ENCODE results near the gene DCD.

DCD gene

DNA sequence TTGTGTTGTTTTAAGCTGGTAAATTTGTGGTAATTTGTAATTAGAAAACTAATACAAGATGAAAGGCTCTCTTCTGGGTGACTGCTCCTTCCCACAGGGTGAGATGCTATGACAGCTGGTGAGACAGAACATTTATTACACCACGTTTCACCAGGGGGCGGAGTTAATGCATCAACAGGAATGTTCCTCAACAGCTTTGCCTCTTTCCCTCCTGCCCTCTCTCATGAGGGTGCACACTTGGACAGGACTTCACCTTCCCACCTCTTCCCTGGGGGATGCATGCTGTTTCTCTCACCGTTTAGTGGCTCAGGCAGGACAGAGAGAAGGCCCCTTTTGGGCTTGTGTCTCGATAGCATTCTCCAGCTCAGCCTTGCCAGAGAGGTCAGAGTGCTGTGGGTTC, 46.3 kb downstream of the DCD start:
- Histone ChIP-seq H3K27me3 (ENCODE audit: insufficient read depth, low read length) (no peaks in the 10 kb centered on the region), H3K4me3 (ENCODE audit: low read depth, low read length) (no peak overlapping the region), H3K18ac (ENCODE audit: low read length) (no peak overlapping the region), H4K91ac (ENCODE audit: low read depth, low read length) (no peak overlapping the region), H2BK120ac (ENCODE audit: insufficient read depth, low read length, poor library complexity) (no peak overlapping the region), H4K8ac (ENCODE audit: low read depth, low read length) (no peak overlapping the region), H3K9ac (ENCODE audit: low read length) (no peak overlapping the region), H3K4ac (ENCODE audit: low read depth, low read length) (no peak overlapping the region), H2AFZ (ENCODE audit: insufficient read depth, low read length, poor library complexity) (no peak overlapping the region), H3K36me3 (ENCODE audit: control insufficient read depth in 1 of 2, insufficient read depth in 2 of 2, low read length in 2 of 2) (no peaks in the 10 kb centered on the region), H3K27ac (ENCODE audit: low read depth, low read length) (no peak overlapping the region), H2BK5ac (ENCODE audit: low read depth, low read length, poor library complexity) (no peak overlapping the region), H3K79me1 (ENCODE audit: low read length) (no peaks in the 10 kb centered on the region), H3K4me1 (ENCODE audit: control insufficient read depth in 1 of 2, insufficient read depth in 2 of 2, low read length in 2 of 2) (peaks cover 3 to 7% of the 10 kb centered on the region in 2 experiments), H2AK5ac (ENCODE audit: low read length) (no peak overlapping the region), H3K9me3 (ENCODE audit: insufficient read depth, low read depth, low read length) (peaks cover 3% of the 10 kb centered on the region), H3K23ac (ENCODE audit: low read length) (no peak overlapping the region), H2BK12ac (ENCODE audit: low read length) (no peak overlapping the region), H3K4me2 (ENCODE audit: low read length) (no peak overlapping the region), H3K14ac (ENCODE audit: low read length) (no peak overlapping the region), H4K12ac (ENCODE audit: low read depth, low read length) (no peak overlapping the region), H3K79me2 (ENCODE audit: control insufficient read depth, insufficient read depth, low read length, poor library complexity) (no peaks in the 10 kb centered on the region)
- DNase-seq: peak in 1 of 2 donors; percentile 47
- WGBS (ENCODE audit: extremely low coverage, insufficient coverage, insufficient read length): no CpG with 5 or more reads among the region's 4 CpGs

DNA sequence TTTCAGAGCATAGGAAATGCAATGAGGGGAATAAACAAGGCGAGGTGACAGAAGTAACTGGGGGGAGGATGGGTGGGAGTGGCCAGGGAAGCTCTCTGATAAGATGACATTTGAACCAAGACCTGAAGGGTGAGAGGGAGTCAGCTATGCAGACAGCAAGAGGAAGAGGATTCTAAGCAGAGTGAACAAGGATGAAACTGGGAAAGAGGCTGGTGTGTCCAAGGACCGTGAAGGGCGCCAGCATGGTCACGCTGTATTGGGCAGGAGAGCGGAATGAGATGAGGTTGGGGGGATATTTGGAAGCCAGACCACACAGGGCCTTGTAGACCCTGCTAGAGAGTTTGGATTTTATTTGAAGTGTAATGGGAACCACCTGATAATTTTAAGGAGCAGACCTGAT, 49.2 kb downstream of the DCD start:
- no peaks in the 10 kb centered on the region for H3K27me3 ChIP-seq (ENCODE audit: insufficient read depth, low read length)
- no peak overlapping the region for H4K91ac ChIP-seq (ENCODE audit: low read depth, low read length)
- no peak overlapping the region for H3K27ac ChIP-seq (ENCODE audit: low read depth, low read length)
- H2BK120ac ChIP-seq (ENCODE audit: insufficient read depth, low read length, poor library complexity): no peak overlapping the region
- peaks cover 2% of the 10 kb centered on the region for H3K9me3 ChIP-seq (ENCODE audit: insufficient read depth, low read depth, low read length)
- H3K4ac ChIP-seq (ENCODE audit: low read depth, low read length): no peak overlapping the region
- H3K4me3 ChIP-seq (ENCODE audit: low read depth, low read length): no peak overlapping the region
- no CpG with 5 or more reads among the region's 5 CpGs for WGBS (ENCODE audit: extremely low coverage, insufficient coverage, insufficient read length)
- no peak for DNase-seq
- H3K4me2 ChIP-seq (ENCODE audit: low read length): no peak overlapping the region
- H3K9ac ChIP-seq (ENCODE audit: low read length): no peak overlapping the region
- H2AK5ac ChIP-seq (ENCODE audit: low read length): no peak overlapping the region
- no peaks in the 10 kb centered on the region for H3K36me3 ChIP-seq (ENCODE audit: control insufficient read depth in 1 of 2, insufficient read depth in 2 of 2, low read length in 2 of 2)
- no peak overlapping the region for H3K18ac ChIP-seq (ENCODE audit: low read length)
- no peaks in the 10 kb centered on the region for H3K4me1 ChIP-seq (ENCODE audit: control insufficient read depth in 1 of 2, insufficient read depth in 2 of 2, low read length in 2 of 2)
- no peak overlapping the region for H4K8ac ChIP-seq (ENCODE audit: low read depth, low read length)
- no peaks in the 10 kb centered on the region for H3K79me2 ChIP-seq (ENCODE audit: control insufficient read depth, insufficient read depth, low read length, poor library complexity)
- no peak overlapping the region for H2BK5ac ChIP-seq (ENCODE audit: low read depth, low read length, poor library complexity)
- no peak overlapping the region for H3K23ac ChIP-seq (ENCODE audit: low read length)
- H4K12ac ChIP-seq (ENCODE audit: low read depth, low read length): no peak overlapping the region
- no peak overlapping the region for H2AFZ ChIP-seq (ENCODE audit: insufficient read depth, low read length, poor library complexity)
- H2BK12ac ChIP-seq (ENCODE audit: low read length): no peak overlapping the region
- H3K79me1 ChIP-seq (ENCODE audit: low read length): no peaks in the 10 kb centered on the region
- H3K14ac ChIP-seq (ENCODE audit: low read length): no peak overlapping the region

DNA sequence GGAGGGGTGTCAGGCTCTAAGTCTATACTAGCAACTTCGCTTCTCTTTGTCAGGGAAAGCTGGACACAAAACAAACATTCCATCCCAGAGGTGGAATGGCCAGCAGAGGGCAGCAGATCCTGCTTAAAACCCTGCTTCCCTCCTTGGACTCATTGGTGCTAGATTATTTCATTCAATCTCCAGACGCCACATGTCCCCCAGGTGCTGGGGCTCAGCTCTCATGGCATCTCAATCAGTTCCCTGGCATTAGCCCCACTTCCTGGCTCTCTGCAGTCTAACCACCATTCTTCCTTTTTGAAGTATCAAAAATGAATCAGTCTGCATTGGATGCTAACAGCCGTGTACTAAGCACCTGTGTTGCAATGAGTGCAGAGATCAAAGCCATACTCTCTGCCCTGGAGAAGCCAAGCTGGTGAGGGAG, 51.6 kb downstream of the DCD start:
- DNase-seq: peak; percentile 67 to 90
- no peaks in the 10 kb centered on the region for H3K27me3 ChIP-seq (ENCODE audit: insufficient read depth, low read length)
- no peak overlapping the region for H2BK120ac ChIP-seq (ENCODE audit: insufficient read depth, low read length, poor library complexity)
- no peak overlapping the region for H4K8ac ChIP-seq (ENCODE audit: low read depth, low read length)
- no peak overlapping the region for H3K4me3 ChIP-seq (ENCODE audit: low read depth, low read length)
- H3K79me2 ChIP-seq (ENCODE audit: control insufficient read depth, insufficient read depth, low read length, poor library complexity): no peaks in the 10 kb centered on the region
- H2AK5ac ChIP-seq (ENCODE audit: low read length): no peak overlapping the region
- H3K27ac ChIP-seq (ENCODE audit: low read depth, low read length): no peak overlapping the region
- no peaks in the 10 kb centered on the region for H3K9me3 ChIP-seq (ENCODE audit: insufficient read depth, low read depth, low read length)
- no peaks in the 10 kb centered on the region for H3K36me3 ChIP-seq (ENCODE audit: control insufficient read depth in 1 of 2, insufficient read depth in 2 of 2, low read length in 2 of 2)
- H3K23ac ChIP-seq (ENCODE audit: low read length): no peak overlapping the region
- no peaks in the 10 kb centered on the region for H3K79me1 ChIP-seq (ENCODE audit: low read length)
- no peak overlapping the region for H3K18ac ChIP-seq (ENCODE audit: low read length)
- H4K91ac ChIP-seq (ENCODE audit: low read depth, low read length): no peak overlapping the region
- H3K4me2 ChIP-seq (ENCODE audit: low read length): no peak overlapping the region
- H3K14ac ChIP-seq (ENCODE audit: low read length): no peak overlapping the region
- no peaks in the 10 kb centered on the region for H3K4me1 ChIP-seq (ENCODE audit: control insufficient read depth in 1 of 2, insufficient read depth in 2 of 2, low read length in 2 of 2)
- no peak overlapping the region for H2BK12ac ChIP-seq (ENCODE audit: low read length)
- WGBS (ENCODE audit: extremely low coverage, insufficient coverage, insufficient read length): no CpG with 5 or more reads among the region's 3 CpGs
- no peak overlapping the region for H2BK5ac ChIP-seq (ENCODE audit: low read depth, low read length, poor library complexity)
- no peak overlapping the region for H3K4ac ChIP-seq (ENCODE audit: low read depth, low read length)
- H3K9ac ChIP-seq (ENCODE audit: low read length): no peak overlapping the region
- no peak overlapping the region for H4K12ac ChIP-seq (ENCODE audit: low read depth, low read length)
- no peak overlapping the region for H2AFZ ChIP-seq (ENCODE audit: insufficient read depth, low read length, poor library complexity)

DNA sequence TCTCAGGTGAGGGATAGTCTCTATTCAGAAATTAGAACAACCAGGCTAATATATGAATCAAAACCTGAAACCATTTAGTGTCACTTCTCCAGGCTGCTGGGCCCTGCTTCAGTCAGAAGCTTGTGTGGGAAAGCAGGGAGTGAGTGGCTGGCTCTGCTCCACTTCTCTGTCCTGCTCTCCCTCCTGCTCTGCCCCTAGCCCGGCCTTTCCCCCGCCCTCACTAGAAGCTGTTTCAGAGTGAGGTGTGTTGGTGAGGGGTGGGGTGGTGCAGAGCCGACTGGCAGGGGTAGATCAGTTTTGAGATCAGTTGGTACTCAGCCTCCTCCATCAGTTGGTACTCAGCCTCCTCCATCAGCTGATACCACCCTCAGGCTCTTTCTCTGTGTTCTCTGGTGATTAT, 52.7 kb downstream of the DCD start:
- no peak overlapping the region for H3K9ac ChIP-seq (ENCODE audit: low read length)
- H4K8ac ChIP-seq (ENCODE audit: low read depth, low read length): no peak overlapping the region
- H2AFZ ChIP-seq (ENCODE audit: insufficient read depth, low read length, poor library complexity): no peak overlapping the region
- no peaks in the 10 kb centered on the region for H3K79me2 ChIP-seq (ENCODE audit: control insufficient read depth, insufficient read depth, low read length, poor library complexity)
- H2BK12ac ChIP-seq (ENCODE audit: low read length): no peak overlapping the region
- no peaks in the 10 kb centered on the region for H3K4me1 ChIP-seq (ENCODE audit: control insufficient read depth in 1 of 2, insufficient read depth in 2 of 2, low read length in 2 of 2)
- H3K36me3 ChIP-seq (ENCODE audit: control insufficient read depth in 1 of 2, insufficient read depth in 2 of 2, low read length in 2 of 2): no peaks in the 10 kb centered on the region
- H3K18ac ChIP-seq (ENCODE audit: low read length): no peak overlapping the region
- H3K4me2 ChIP-seq (ENCODE audit: low read length): no peak overlapping the region
- H2AK5ac ChIP-seq (ENCODE audit: low read length): no peak overlapping the region
- no peak overlapping the region for H3K27ac ChIP-seq (ENCODE audit: low read depth, low read length)
- no peak overlapping the region for H3K4me3 ChIP-seq (ENCODE audit: low read depth, low read length)
- no peak overlapping the region for H4K91ac ChIP-seq (ENCODE audit: low read depth, low read length)
- no peak overlapping the region for H3K4ac ChIP-seq (ENCODE audit: low read depth, low read length)
- H3K14ac ChIP-seq (ENCODE audit: low read length): no peak overlapping the region
- H3K9me3 ChIP-seq (ENCODE audit: insufficient read depth, low read depth, low read length): no peaks in the 10 kb centered on the region
- no peak overlapping the region for H4K12ac ChIP-seq (ENCODE audit: low read depth, low read length)
- DNase-seq: no peak
- H2BK5ac ChIP-seq (ENCODE audit: low read depth, low read length, poor library complexity): no peak overlapping the region
- H3K79me1 ChIP-seq (ENCODE audit: low read length): no peaks in the 10 kb centered on the region
- H2BK120ac ChIP-seq (ENCODE audit: insufficient read depth, low read length, poor library complexity): no peak overlapping the region
- H3K23ac ChIP-seq (ENCODE audit: low read length): no peak overlapping the region
- WGBS (ENCODE audit: extremely low coverage, insufficient coverage, insufficient read length): no CpG with 5 or more reads among the region's 3 CpGs
- H3K27me3 ChIP-seq (ENCODE audit: insufficient read depth, low read length): no peaks in the 10 kb centered on the region

Data from trophoblast cell (in vitro differentiated cells and primary cell).